ENCODE results near the gene SOCS3. TPM values are rescaled to one million over a fixed set of nuclear protein-coding genes. Genes with fewer than 3 reads are reported as not detected.

SOCS3 gene
- total RNA-seq, 1 donor from 2014 or later, result 13.4 TPM

GRCh38 chr17:78349891-78350642 is 9.8 kb downstream of the SOCS3 start:
- no peaks in the 10 kb centered on the region for H4K20me1 ChIP-seq (ENCODE audit: insufficient read depth, low read length)
- Mint-ChIP-seq H3K27me3 (ENCODE audit: low read depth, unreplicated experiment) (peaks cover 17% of the 10 kb centered on the region), H3K36me3 (ENCODE audit: low read depth, unreplicated experiment) (no peaks in the 10 kb centered on the region), H3K4me1 (ENCODE audit: low read depth, unreplicated experiment) (peaks cover 26% of the 10 kb centered on the region), H3K9me3 (ENCODE audit: unreplicated experiment) (peaks cover 1% of the 10 kb centered on the region), H3K27ac (ENCODE audit: unreplicated experiment) (no peak overlapping the region), H3K4me3 (ENCODE audit: unreplicated experiment) (no peak overlapping the region)
- no peak overlapping the region for H2AFZ ChIP-seq (ENCODE audit: low read depth, low read length)
- H3K4me1 ChIP-seq (ENCODE audit: insufficient read depth, low read length), result peaks cover 33% of the 10 kb centered on the region
- no peaks in the 10 kb centered on the region for H3K27me3 ChIP-seq (ENCODE audit: insufficient read depth, low read length)
- TF ChIP-seq EZH2 (IDR thresholded peaks at IDR 0.05; ENCODE audit: insufficient read depth, low read length), result no peak
- TF ChIP-seq CTCF (IDR thresholded peaks at IDR 0.05; ENCODE audit: insufficient read depth, low read depth, low read length), result no peak
- H3K79me2 ChIP-seq (ENCODE audit: insufficient read depth, low read length), result no peaks in the 10 kb centered on the region
- DNase-seq (ENCODE audit: low read depth) (no peak), FAIRE-seq (no peak)
- H3K9ac ChIP-seq (ENCODE audit: low read length), result no peak overlapping the region
- no peak overlapping the region for H3K4me3 ChIP-seq (ENCODE audit: insufficient read depth, low read depth, low read length)
- no peaks in the 10 kb centered on the region for H3K36me3 ChIP-seq (ENCODE audit: insufficient read depth, low read length)
- H3K9me3 ChIP-seq (ENCODE audit: insufficient read depth, low read depth, low read length), result no peaks in the 10 kb centered on the region
- no peak overlapping the region for H3K27ac ChIP-seq (ENCODE audit: low read depth, low read length)
- no peak overlapping the region for H3K4me2 ChIP-seq (ENCODE audit: low read length)

- H3K27ac Mint-ChIP-seq (ENCODE audit: unreplicated experiment), result no peak overlapping the region
- no peak overlapping the region for H3K9ac ChIP-seq (ENCODE audit: low read length)
- H3K79me2 ChIP-seq (ENCODE audit: insufficient read depth, low read length), result no peaks in the 10 kb centered on the region
- H3K36me3 ChIP-seq (ENCODE audit: insufficient read depth, low read length), result no peaks in the 10 kb centered on the region
- H2AFZ ChIP-seq (ENCODE audit: low read depth, low read length), result no peak overlapping the region
- FAIRE-seq (no peak), DNase-seq (ENCODE audit: low read depth) (no peak)
- no peaks in the 10 kb centered on the region for H3K27me3 ChIP-seq (ENCODE audit: insufficient read depth, low read length)
- TF ChIP-seq EZH2 (IDR thresholded peaks at IDR 0.05; ENCODE audit: insufficient read depth, low read length) (no peak), CTCF (IDR thresholded peaks at IDR 0.05; ENCODE audit: insufficient read depth, low read depth, low read length) (no peak)
- no peaks in the 10 kb centered on the region for H4K20me1 ChIP-seq (ENCODE audit: insufficient read depth, low read length)
- no peak overlapping the region for H3K4me3 Mint-ChIP-seq (ENCODE audit: unreplicated experiment)
- no peaks in the 10 kb centered on the region for H3K36me3 Mint-ChIP-seq (ENCODE audit: low read depth, unreplicated experiment)
- H3K9me3 Mint-ChIP-seq (ENCODE audit: unreplicated experiment), result peaks cover 1% of the 10 kb centered on the region
- no peak overlapping the region for H3K27ac ChIP-seq (ENCODE audit: low read depth, low read length)
- H3K4me2 ChIP-seq (ENCODE audit: low read length), result no peak overlapping the region
- no peak overlapping the region for H3K4me3 ChIP-seq (ENCODE audit: insufficient read depth, low read depth, low read length)
- H3K27me3 Mint-ChIP-seq (ENCODE audit: low read depth, unreplicated experiment), result peaks cover 19% of the 10 kb centered on the region
- peaks cover 12% of the 10 kb centered on the region for H3K4me1 Mint-ChIP-seq (ENCODE audit: low read depth, unreplicated experiment)
- H3K4me1 ChIP-seq (ENCODE audit: insufficient read depth, low read length), result peaks cover 31% of the 10 kb centered on the region
- no peaks in the 10 kb centered on the region for H3K9me3 ChIP-seq (ENCODE audit: insufficient read depth, low read depth, low read length)
These were observed 11.7 kb downstream of the SOCS3 start for GRCh38 chr17:78348055-78348770.

Data from astrocyte (in vitro differentiated cells and primary cell).